Keratinocyte (primary cell): Measurements from ENCODE around the gene TRA2B.
"Not testable (repeated sequence)": the region's sequence is repeated elsewhere in the genome, so short reads cannot be mapped to it uniquely, and the experiment has no call there.

Experiments
- EZH2 ChIP-seq: IDR thresholded peaks from one replicate; pipeline ENCODE4 v1.6.1; 2012; ENCODE audit warnings: inconsistent platforms, mild to moderate bottlenecking, low read length, moderate library complexity
- TF ChIP-seq, protein P1 (sequence below), 3 experiments: IDR thresholded peaks in 1 of 3; conservative IDR thresholded peaks in 1 of 3; optimal IDR thresholded peaks in 1 of 3; 2 replicates in 2 of 3; 3 replicates in 1 of 3; pipeline versions ENCODE3 to v1.5.1; 2011; ENCODE audit warnings: low read length in 3 of 3, mild to moderate bottlenecking in 3 of 3, moderate library complexity in 2 of 3, control low read depth in 1 of 3, inconsistent platforms in 1 of 3; ENCODE audit not compliant: insufficient read depth in 2 of 3; ENCODE audit errors: extremely low read depth in 1 of 3

GRCh38 chr3:185911076-185911448 is 26.8 kb downstream of the TRA2B start:
- TF ChIP-seq EZH2, result not testable (repeated sequence)
- TF ChIP-seq, protein P1, sequence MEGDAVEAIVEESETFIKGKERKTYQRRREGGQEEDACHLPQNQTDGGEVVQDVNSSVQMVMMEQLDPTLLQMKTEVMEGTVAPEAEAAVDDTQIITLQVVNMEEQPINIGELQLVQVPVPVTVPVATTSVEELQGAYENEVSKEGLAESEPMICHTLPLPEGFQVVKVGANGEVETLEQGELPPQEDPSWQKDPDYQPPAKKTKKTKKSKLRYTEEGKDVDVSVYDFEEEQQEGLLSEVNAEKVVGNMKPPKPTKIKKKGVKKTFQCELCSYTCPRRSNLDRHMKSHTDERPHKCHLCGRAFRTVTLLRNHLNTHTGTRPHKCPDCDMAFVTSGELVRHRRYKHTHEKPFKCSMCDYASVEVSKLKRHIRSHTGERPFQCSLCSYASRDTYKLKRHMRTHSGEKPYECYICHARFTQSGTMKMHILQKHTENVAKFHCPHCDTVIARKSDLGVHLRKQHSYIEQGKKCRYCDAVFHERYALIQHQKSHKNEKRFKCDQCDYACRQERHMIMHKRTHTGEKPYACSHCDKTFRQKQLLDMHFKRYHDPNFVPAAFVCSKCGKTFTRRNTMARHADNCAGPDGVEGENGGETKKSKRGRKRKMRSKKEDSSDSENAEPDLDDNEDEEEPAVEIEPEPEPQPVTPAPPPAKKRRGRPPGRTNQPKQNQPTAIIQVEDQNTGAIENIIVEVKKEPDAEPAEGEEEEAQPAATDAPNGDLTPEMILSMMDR (optimal IDR thresholded peaks at IDR 0.05 in 1 of 3, IDR thresholded peaks at IDR 0.05 in 1 of 3, conservative IDR thresholded peaks at IDR 0.05 in 1 of 3; ENCODE audit: extremely low read depth in 1 of 3, insufficient read depth in 2 of 3, low read length in 3 of 3), result not testable (repeated sequence)
